Mucosa of stomach (tissue), 1 donor: ENCODE measurements around the gene KRTAP4-11.

Source experiments
- H3K27me3 ChIP-seq: one replicate; pipeline ENCODE4 v1.7.0; 2013; ENCODE audit warnings: mild to moderate bottlenecking, low read length; ENCODE audit not compliant: control insufficient read depth, insufficient read depth
- H3K36me3 ChIP-seq: one replicate; pipeline ENCODE4 v1.7.0; 2013; ENCODE audit warnings: low read length; ENCODE audit not compliant: control insufficient read depth, insufficient read depth
- H3K4me1 ChIP-seq: one replicate; pipeline ENCODE4 v1.7.0; 2013; ENCODE audit warnings: mild to moderate bottlenecking, low read length; ENCODE audit not compliant: control insufficient read depth, insufficient read depth
- H3K4me3 ChIP-seq: one replicate; pipeline ENCODE4 v1.7.0; 2013; ENCODE audit warnings: low read length
- H3K9ac ChIP-seq: one replicate; pipeline ENCODE4 v1.7.0; 2013; ENCODE audit warnings: mild to moderate bottlenecking, low read length, moderate library complexity
- H3K9me3 ChIP-seq: one replicate; pipeline ENCODE4 v1.7.0; 2013; ENCODE audit warnings: mild to moderate bottlenecking, low read length, moderate library complexity; ENCODE audit not compliant: control insufficient read depth
- donor health status: Pancreatic carcinoma.

KRTAP4-11 gene

DNA sequence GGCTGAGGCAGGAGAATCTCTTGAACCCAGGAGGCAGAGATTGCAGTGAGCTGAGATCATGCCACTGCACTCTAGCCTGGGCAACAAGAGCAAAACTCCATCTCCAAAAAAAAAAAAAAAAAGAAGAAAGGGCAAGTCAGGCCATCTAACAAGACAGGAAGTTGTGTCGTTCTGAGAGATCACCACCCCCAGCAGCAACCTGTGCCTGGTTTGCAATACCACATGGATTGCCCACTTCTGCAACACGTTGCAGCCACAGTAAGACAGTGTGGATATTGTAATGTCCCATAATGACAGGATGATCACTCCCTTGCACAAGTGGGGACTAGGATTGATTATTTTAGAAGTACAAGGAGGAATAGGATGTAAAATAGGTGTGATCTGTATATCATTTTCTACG is 49.1 kb downstream of the KRTAP4-11 start:
- H3K27me3 ChIP-seq = no peaks in the 10 kb centered on the region
- H3K9ac ChIP-seq = no peak overlapping the region
- H3K4me3 ChIP-seq = no peak overlapping the region
- no peaks in the 10 kb centered on the region for H3K9me3 ChIP-seq
- H3K36me3 ChIP-seq = no peaks in the 10 kb centered on the region
- H3K4me1 ChIP-seq = no peaks in the 10 kb centered on the region

DNA sequence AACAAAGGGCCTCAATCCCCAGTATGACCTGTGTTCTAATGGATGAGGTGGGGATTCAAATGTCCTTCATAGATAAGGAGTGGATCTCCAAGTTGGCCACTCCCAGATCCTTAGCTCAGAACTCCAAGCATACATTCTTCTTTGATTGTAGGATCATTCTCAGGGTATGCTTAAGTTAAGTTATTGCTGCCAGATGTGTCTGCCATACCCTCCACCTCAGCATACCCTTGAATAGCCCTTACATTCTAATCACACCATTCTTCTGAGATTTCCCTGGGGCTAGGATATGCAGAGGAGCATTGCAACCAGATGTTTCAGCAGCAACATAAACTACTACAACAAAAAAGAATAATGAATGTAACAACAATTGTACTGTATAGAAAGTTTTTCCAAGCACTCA is 50.9 kb downstream of the KRTAP4-11 start:
- Histone ChIP-seq H3K4me3 (no peak overlapping the region), H3K9ac (no peak overlapping the region), H3K27me3 (no peaks in the 10 kb centered on the region), H3K9me3 (no peaks in the 10 kb centered on the region), H3K36me3 (no peaks in the 10 kb centered on the region), H3K4me1 (no peaks in the 10 kb centered on the region)
